AG10803 (cell line): ENCODE measurements around the gene SHCBP1L.

ENCODE experiments used
- DNase-seq: peaks from one replicate; pipeline ENCODE4 v3.0.0; 2010; ENCODE audit warnings: low read depth
- H3K4me3 ChIP-seq: 2 replicates; pipeline ENCODE4 v1.5.1; 2011; ENCODE audit warnings: mild to moderate bottlenecking, low read length, control low read depth
- TF ChIP-seq, protein P1 (sequence below): conservative IDR thresholded peaks from 2 replicates; pipeline ENCODE4 v1.5.1; 2011; ENCODE audit warnings: mild to moderate bottlenecking, low read length, control low read depth, inconsistent platforms

Gene SHCBP1L

DNA sequence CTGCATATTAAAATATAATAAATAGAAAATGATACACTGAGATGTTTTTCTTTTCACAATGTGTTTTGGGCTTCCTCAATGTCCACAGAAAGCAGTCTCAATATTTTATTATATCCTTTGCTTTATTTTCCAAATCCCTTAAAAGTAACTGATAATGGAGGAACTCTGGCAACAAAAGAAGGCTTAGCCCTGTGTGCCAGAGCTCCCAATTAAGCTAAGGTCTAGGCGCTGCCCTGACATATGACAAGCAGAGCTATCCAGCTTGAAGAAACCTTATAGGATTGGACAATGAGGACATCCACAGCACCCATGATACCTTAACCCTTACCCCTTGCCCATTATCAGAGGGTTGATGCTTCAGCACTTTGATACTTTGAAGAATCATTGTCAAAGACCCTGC lies 12.9 kb upstream of the SHCBP1L start:
- H3K4me3 ChIP-seq = no peak overlapping the region
- TF ChIP-seq, protein P1, sequence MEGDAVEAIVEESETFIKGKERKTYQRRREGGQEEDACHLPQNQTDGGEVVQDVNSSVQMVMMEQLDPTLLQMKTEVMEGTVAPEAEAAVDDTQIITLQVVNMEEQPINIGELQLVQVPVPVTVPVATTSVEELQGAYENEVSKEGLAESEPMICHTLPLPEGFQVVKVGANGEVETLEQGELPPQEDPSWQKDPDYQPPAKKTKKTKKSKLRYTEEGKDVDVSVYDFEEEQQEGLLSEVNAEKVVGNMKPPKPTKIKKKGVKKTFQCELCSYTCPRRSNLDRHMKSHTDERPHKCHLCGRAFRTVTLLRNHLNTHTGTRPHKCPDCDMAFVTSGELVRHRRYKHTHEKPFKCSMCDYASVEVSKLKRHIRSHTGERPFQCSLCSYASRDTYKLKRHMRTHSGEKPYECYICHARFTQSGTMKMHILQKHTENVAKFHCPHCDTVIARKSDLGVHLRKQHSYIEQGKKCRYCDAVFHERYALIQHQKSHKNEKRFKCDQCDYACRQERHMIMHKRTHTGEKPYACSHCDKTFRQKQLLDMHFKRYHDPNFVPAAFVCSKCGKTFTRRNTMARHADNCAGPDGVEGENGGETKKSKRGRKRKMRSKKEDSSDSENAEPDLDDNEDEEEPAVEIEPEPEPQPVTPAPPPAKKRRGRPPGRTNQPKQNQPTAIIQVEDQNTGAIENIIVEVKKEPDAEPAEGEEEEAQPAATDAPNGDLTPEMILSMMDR = no peak
- no peak for DNase-seq

DNA sequence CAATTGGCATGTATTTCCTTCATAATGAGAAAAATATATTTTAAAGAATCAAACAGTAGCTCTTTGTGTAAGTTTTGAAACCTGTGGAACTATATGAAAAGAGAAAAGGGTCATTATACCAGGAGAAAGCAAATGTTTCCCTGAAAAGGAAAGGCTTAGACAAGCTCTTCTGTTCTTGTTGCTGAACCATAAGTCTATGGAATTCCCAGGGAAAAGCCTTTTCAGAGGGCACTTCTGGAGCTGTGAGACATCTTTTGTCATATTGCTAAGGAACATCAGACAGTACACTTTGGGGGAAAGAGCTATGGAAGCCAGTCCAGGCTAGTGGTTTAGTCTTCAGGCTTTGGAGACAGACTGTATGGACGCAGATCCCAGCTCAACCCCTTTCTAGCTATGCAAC lies 12.1 kb upstream of the SHCBP1L start:
- no peak overlapping the region for H3K4me3 ChIP-seq
- no peak for DNase-seq
- TF ChIP-seq, protein P1 = no peak

DNA sequence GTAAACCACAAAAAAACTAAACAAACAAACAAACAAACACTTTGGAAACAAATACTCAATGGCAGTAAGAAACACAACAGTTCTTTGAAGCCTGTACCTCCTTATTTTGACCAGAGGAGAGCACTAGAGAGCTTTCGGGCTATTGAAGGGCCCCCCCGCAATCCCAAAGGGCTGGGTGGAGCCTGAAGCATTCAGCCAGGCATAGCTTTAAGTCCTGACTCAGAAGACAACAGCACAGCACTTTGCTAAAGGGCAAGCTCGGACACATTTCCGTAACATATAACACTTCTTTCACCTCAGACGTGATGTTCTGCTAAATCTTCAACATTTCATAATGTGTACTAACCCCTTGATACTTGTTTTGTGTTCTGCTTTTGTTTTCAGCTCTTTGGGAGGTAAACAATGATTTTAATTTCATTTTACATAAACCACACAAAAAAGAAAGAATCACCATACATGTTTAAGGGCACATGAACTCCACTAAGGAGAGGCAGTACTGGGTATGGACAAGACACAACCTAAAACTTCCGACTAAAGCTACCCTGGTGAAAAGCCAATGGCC lies 9.7 kb upstream of the SHCBP1L start:
- TF ChIP-seq, protein P1 = peak; percentile 98
- DNase-seq = peak; percentile 93
- H3K4me3 ChIP-seq = peak overlapping the region; percentile 42

DNA sequence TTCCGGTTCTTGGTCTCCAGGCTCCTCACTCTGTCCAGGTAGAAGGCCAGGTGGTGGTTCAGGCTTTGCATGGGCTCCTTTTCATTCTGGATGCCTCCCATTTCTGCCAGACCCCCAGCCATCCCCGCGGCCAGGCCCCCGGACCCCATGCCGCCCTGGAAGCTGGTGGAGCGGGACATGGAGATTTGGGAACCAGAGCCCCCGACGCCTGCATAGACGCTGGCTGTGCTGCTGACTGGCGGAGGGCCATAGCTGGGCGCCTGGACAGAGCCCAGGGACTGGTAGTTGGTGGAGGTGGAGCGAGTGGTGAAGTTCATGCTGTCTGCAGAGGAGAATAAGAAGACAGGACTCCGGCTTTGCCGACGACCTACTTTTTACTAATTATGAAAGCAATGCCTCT lies 7.1 kb upstream of the SHCBP1L start:
- no peak for DNase-seq
- H3K4me3 ChIP-seq = no peak overlapping the region
- TF ChIP-seq, protein P1 = no peak

DNA sequence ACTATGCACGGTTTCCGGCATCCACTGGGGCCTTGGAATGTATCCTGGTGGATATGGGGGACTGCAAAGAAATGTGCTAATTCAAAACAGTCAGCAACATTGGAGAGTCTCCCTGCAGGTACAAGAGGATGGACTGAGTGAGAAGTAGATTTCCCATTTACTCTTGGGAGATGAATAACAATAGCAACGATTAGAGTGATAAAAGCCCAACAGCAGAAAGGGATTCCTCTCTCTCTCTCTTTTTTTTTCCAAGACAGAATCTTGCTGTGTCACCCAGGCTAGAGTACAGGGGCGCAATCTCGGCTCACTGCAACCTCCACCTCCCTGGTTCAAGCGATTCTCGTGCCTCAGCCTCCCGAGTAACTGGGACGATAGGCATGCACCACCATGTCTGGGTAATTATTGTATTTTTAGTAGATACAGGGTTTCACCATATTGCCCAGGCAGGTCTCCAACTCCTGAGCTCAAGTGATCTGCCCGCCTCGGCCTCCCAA lies 5.0 kb upstream of the SHCBP1L start:
- TF ChIP-seq, protein P1 = no peak
- H3K4me3 ChIP-seq = no peak overlapping the region
- no peak for DNase-seq

DNA sequence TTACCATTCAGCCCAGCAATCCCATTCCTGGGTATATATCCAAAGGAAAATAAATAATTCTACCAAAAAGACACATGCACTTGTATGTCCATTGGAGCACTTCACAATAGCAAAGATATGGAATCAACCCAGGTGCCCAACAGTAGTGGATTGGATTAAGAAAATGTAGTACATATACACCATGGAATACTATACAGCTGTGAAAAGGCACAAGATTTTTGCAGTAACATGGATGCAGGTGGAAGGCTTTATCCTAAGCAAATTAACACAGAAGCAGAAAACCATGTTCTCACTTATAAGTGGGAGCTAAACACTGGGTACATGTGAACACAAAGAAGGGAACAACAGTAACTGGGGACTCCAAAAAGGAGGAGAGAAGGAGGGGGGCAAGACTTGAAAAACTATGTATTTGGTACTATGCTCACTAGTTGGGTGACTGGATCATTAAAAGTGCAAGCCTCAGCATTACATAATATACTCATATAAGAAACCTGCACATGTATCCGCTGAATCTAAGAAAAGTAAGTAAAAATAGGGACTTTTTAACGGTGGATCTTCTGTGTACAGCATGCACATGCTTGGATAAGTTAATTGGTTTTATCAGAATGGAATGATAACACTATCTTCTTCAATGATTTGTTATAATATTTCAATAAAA lies 3.9 kb upstream of the SHCBP1L start:
- no peak overlapping the region for H3K4me3 ChIP-seq
- DNase-seq = no peak
- TF ChIP-seq, protein P1 = no peak
